ENCODE measurements around the gene PDGFD.
A peak's percentile ranks its signal among the peaks of the same experiment; 100 is the strongest.

The PDGFD gene

GRCh38 chr11:104092744-104093143 lies 71.2 kb downstream of the PDGFD start:
- DNase-seq, result no peak

DNA sequence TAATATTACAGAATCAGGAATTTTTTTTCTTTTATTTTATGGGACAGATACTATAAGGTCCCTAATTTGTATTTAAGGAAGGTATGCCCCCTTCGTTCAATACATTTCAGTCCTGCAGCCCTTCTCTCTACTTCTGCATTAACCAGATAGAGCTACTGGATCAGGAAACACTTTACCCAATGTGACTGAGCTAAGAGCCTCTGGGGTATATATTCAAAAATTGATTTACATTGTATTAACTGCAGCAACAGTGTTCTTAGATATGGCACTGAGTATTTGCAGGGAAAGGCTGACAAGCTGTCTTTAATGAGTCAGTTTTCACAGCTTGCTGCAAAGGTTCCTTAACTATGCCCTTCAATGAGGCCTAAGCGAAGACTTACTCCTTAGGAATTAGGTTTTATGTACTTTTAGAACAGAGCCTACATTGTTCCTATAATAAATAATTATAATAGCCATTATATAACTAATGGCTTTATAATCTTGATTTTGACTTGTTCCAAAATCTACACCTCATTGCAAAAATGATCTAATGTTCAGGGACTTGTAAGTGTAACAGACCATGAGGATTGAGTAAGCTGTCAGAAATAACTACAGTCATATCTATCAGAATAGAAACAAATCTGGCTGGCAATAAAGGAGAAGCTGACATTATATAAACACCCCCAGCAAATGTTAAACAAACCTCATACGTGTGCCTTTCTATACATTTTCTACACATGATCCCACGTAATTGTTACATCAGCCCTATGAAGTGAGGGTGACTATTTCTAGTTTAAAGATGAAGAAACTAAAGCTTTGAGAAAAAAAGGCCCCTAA lies 72.5 kb downstream of the PDGFD start:
- no peak for DNase-seq

GRCh38 chr11:104090767-104091166 lies 73.2 kb downstream of the PDGFD start:
- DNase-seq, result no peak

DNA sequence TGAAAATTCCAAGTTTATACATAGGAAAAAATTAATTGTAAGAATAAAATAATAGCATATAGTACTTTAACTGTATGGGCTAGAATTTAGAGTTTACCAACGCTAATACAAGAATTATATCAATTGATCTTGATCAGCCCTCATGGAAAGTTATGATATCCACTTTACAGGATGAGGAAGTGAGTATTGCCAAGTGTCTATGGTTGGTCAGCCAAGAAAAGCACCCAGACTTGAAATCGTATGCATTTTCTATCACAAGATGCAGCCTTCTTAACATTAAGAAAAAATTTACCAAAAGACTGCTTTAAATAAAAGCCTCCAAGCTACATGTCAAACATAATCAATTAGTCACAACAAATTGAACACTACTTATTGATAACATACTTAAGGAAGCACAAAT lies 74.5 kb downstream of the PDGFD start:
- DNase-seq, result no peak

GRCh38 chr11:104086621-104087020 lies 77.3 kb downstream of the PDGFD start:
- no peak for DNase-seq

DNA sequence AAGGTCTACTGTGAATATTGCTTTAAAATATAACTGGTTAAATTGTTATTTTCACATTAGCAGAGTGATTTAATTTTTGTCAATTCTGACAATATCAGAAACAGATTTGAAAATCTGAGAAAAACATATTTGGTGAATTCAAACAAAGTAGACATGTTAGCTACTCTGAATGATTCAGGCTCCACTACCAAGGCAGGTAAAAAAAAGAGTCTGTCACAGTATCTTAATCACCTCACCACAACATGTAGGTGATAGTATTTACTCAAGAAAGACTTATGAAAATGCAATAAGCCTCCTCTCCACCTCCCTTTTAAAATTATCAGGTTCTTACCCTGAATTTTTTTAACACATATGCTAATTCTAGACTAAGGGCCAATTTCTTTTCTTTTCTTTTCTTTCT lies 85.0 kb downstream of the PDGFD start:
- DNase-seq, result no peak

GRCh38 chr11:104078245-104078644 lies 85.7 kb downstream of the PDGFD start:
- no peak for DNase-seq

GRCh38 chr11:104076455-104076854 lies 87.5 kb downstream of the PDGFD start:
- DNase-seq, result no peak

DNA sequence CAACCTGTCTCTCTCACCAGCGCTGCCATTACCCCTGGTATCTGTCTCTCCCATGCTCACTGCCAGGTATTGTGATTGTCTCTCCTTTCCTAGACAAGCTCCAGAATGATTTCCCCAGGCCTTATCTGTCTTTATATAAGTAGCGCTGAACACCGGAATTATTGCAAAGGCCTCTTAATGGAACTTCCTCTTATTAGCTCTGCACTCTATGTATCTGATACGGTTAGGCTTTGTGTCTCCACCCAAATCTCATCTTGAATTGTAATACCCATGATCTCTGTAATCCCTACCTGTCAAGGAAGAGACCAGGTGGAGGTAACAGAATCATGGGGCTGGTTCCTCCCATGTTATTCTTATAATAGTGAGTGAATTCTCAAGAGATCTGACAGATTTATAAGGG lies 88.2 kb downstream of the PDGFD start:
- DNase-seq, result no peak

GRCh38 chr11:104075091-104075490 lies 88.9 kb downstream of the PDGFD start:
- no peak for DNase-seq

- DNase-seq, result peak; percentile 14 to 66
These were observed 89.8 kb downstream of the PDGFD start for GRCh38 chr11:104073950-104074705.

- no peak for DNase-seq
These were observed 96.4 kb downstream of the PDGFD start for GRCh38 chr11:104067534-104067933.

- DNase-seq, result no peak
These were observed 99.8 kb downstream of the PDGFD start for GRCh38 chr11:104064034-104064630.

GRCh38 chr11:104061853-104062521 lies 102.0 kb downstream of the PDGFD start:
- DNase-seq, result no peak

DNA sequence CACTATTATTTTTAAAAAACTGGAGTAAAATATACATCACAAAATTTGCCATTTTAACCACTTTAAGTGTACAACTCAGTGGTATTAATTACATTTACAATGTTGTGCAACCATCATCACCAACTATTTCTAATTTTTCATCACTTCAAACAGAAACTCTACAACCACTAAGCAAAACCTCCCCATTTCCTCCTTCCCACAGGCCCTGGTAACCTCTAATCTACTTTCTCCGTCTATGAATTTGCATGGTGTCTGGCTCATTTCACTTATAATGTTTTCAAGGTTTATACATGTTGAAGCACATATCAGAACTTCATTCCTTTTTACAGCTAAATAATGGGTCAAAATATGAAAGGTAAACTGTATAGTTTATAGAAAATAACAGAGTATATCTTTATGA lies 103.1 kb downstream of the PDGFD start:
- DNase-seq, result no peak

DNA sequence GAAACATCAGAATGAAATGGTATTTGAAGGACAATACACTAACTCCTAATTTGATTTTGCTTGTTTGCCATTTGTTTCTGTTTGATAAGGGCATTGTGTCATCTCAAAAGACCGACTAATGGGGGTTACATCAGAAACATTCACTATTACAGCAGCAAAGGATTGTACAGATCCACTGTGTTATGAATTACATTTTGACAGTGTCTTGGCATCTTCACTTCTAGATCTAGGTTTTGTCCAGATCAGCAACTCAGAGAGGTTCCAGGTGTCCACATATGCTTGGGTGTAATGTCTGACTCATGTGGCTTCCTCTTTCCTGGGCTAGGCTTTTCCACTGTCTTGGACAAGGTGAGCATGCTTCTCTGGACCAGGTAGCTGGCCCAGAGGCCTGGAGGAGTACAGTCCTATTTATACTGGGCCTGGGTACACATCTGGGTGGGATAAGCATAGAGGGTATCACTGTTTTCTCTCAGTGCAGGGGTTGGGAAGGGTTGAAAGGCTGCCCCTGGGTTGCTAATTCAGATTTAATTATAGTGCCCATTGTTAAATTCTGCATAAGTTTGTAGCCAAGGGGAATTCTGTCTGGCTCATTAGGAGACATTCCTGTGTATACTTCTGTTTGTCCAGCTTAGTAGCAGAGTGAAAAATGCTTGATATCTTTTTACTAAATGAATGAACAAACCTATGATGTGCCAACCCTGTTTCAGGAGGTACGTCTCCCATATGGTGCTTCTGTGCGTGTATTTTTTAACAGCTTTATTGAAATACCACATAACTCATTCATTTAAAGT lies 103.7 kb downstream of the PDGFD start:
- DNase-seq, result no peak

GRCh38 chr11:104058680-104059079 lies 105.3 kb downstream of the PDGFD start:
- DNase-seq, result no peak

GRCh38 chr11:104057908-104058307 lies 106.0 kb downstream of the PDGFD start:
- no peak for DNase-seq

GRCh38 chr11:104055596-104055995 lies 108.4 kb downstream of the PDGFD start:
- DNase-seq, result no peak

- no peak for DNase-seq
These were observed 108.9 kb downstream of the PDGFD start for GRCh38 chr11:104054911-104055529.

GRCh38 chr11:104053743-104054478 lies 110.0 kb downstream of the PDGFD start:
- no peak for DNase-seq
